ENCODE data around the gene ESCO1. TPM values are rescaled to one million over a fixed set of nuclear protein-coding genes. Genes with fewer than 3 reads are reported as not detected.
A peak's percentile ranks its signal among the peaks of the same experiment; 100 is the strongest.

ESCO1 gene
- total and polyA plus RNA-seq, 2 experiments from 2014 or later, result 10.9 to 22.0 TPM

GRCh38 chr18:21605213-21605612 lies 4.7 kb upstream of the ESCO1 start:
- DNase-seq (ENCODE audit: low spot score), result no peak
- Histone ChIP-seq H4K20me1 (ENCODE audit: insufficient read depth, poor library complexity, severe bottlenecking) (no peaks in the 10 kb centered on the region), H3K9me2 (replicated peaks; ENCODE audit: insufficient read depth) (no peaks in the 10 kb centered on the region), H3K79me2 (no peaks in the 10 kb centered on the region), H3K4me1 (ENCODE audit: insufficient read depth) (no peaks in the 10 kb centered on the region), H3K4me2 (no peak overlapping the region), H3K9me3 (ENCODE audit: low read depth) (no peaks in the 10 kb centered on the region), H3K36me3 (replicated peaks; ENCODE audit: insufficient read depth, low read depth) (no peaks in the 10 kb centered on the region), H3K27me3 (no peaks in the 10 kb centered on the region), H2AFZ (no peak overlapping the region), H3K27ac (no peak overlapping the region), H3K4me3 (no peak overlapping the region)
- TF ChIP-seq EZH2 (IDR thresholded peaks at IDR 0.05; ENCODE audit: borderline replicate concordance) (no peak), CTCF (IDR thresholded peaks at IDR 0.05; ENCODE audit: poor library complexity) (no peak), EZH2phosphoT487 (IDR thresholded peaks at IDR 0.05; ENCODE audit: low read depth, severe bottlenecking, unreplicated experiment) (no peak)

- no peak overlapping the region for H3K4me2 ChIP-seq
- TF ChIP-seq EZH2 (IDR thresholded peaks at IDR 0.05; ENCODE audit: borderline replicate concordance) (no peak), EZH2phosphoT487 (IDR thresholded peaks at IDR 0.05; ENCODE audit: low read depth, severe bottlenecking, unreplicated experiment) (no peak), CTCF (IDR thresholded peaks at IDR 0.05; ENCODE audit: poor library complexity) (no peak)
These were observed 4.2 kb upstream of the ESCO1 start for GRCh38 chr18:21604671-21605070.

GRCh38 chr18:21602299-21602587 lies 1.7 kb upstream of the ESCO1 start:
- no peak for DNase-seq (ENCODE audit: low spot score)
- Histone ChIP-seq H3K36me3 (replicated peaks; ENCODE audit: insufficient read depth, low read depth) (no peaks in the 10 kb centered on the region), H3K4me3 (no peak overlapping the region), H3K4me2 (no peak overlapping the region), H3K4me1 (ENCODE audit: insufficient read depth) (peaks cover 7% of the 10 kb centered on the region), H3K79me2 (peaks cover 26% of the 10 kb centered on the region), H4K20me1 (ENCODE audit: insufficient read depth, poor library complexity, severe bottlenecking) (peaks cover 12% of the 10 kb centered on the region), H3K27ac (no peak overlapping the region), H3K27me3 (no peaks in the 10 kb centered on the region), H3K9me2 (replicated peaks; ENCODE audit: insufficient read depth) (no peaks in the 10 kb centered on the region), H3K9me3 (ENCODE audit: low read depth) (no peaks in the 10 kb centered on the region), H2AFZ (no peak overlapping the region)
- 95% methylated on average over 5 of the region's 5 CpGs for WGBS (ENCODE audit: low lambda C conversion rate, missing lambda C conversion rate)
- no peak for TF ChIP-seq CTCF (IDR thresholded peaks at IDR 0.05; ENCODE audit: poor library complexity)

More at GRCh38 chr18:21604671-21605070, 4.2 kb upstream of the ESCO1 start:
- H3K27me3 ChIP-seq, result no peaks in the 10 kb centered on the region
- no peak for DNase-seq (ENCODE audit: low spot score)
- H3K4me1 ChIP-seq (ENCODE audit: insufficient read depth), result no peaks in the 10 kb centered on the region
- H4K20me1 ChIP-seq (ENCODE audit: insufficient read depth, poor library complexity, severe bottlenecking), result no peaks in the 10 kb centered on the region
- no peak overlapping the region for H2AFZ ChIP-seq
- WGBS (ENCODE audit: low lambda C conversion rate, missing lambda C conversion rate), result 65% methylated on average over 2 of the region's 2 CpGs
- no peaks in the 10 kb centered on the region for H3K9me2 ChIP-seq (replicated peaks; ENCODE audit: insufficient read depth)
- no peak overlapping the region for H3K4me3 ChIP-seq
- H3K79me2 ChIP-seq, result peaks cover 1% of the 10 kb centered on the region
- peak overlapping the region; percentile 1 for H3K27ac ChIP-seq
- no peaks in the 10 kb centered on the region for H3K36me3 ChIP-seq (replicated peaks; ENCODE audit: insufficient read depth, low read depth)
- no peaks in the 10 kb centered on the region for H3K9me3 ChIP-seq (ENCODE audit: low read depth)
